Osteocyte (in vitro differentiated cells): ENCODE measurements around the gene NPNT. TPM values are rescaled to one million over a fixed set of nuclear protein-coding genes. Genes with fewer than 3 reads are reported as not detected.
A peak's percentile ranks its signal among the peaks of the same experiment; 100 is the strongest.
"Not testable (repeated sequence)": the region's sequence is repeated elsewhere in the genome, so short reads cannot be mapped to it uniquely, and the experiment has no call there.

Experiments used
- DNase-seq: peaks from one replicate; pipeline ENCODE4 v3.0.0; 2021; ENCODE audit warnings: mixed read lengths; ENCODE audit not compliant: unreplicated experiment; ENCODE audit errors: extremely low spot score
- H3K27ac Mint-ChIP-seq: one replicate; pipeline ENCODE4 v1.8.0; 2021; ENCODE audit warnings: mild to moderate bottlenecking, mixed read lengths; ENCODE audit not compliant: unreplicated experiment
- H3K27me3 Mint-ChIP-seq: one replicate; pipeline ENCODE4 v1.8.0; 2021; ENCODE audit warnings: mixed read lengths; ENCODE audit not compliant: unreplicated experiment
- H3K36me3 Mint-ChIP-seq: one replicate; pipeline ENCODE4 v1.8.0; 2021; ENCODE audit warnings: mixed read lengths; ENCODE audit not compliant: unreplicated experiment
- H3K4me1 Mint-ChIP-seq: one replicate; pipeline ENCODE4 v1.8.0; 2021; ENCODE audit warnings: mixed read lengths; ENCODE audit not compliant: unreplicated experiment
- H3K4me3 Mint-ChIP-seq: one replicate; pipeline ENCODE4 v1.8.0; 2021; ENCODE audit warnings: mild to moderate bottlenecking, moderate library complexity, mixed read lengths; ENCODE audit not compliant: unreplicated experiment
- H3K9me3 Mint-ChIP-seq: one replicate; pipeline ENCODE4 v1.8.0; 2021; ENCODE audit warnings: mixed read lengths; ENCODE audit not compliant: unreplicated experiment
- long read RNA-seq: library from polyadenylated mRNA; unstranded; transcript quantifications from one replicate; pipeline ENCODE4 v2.0.0, GENCODE V29; 2021
- total RNA-seq: library from RNA; stranded (reverse); gene quantifications from 2 replicates; pipeline ENCODE4 v1.2.1, GENCODE V29; 2021
- TF ChIP-seq, protein P1 (sequence below): fragments of 200-600 bp; sonication (generic); IDR thresholded peaks from 2 replicates; pipeline ENCODE4 v1.5.0; 2021; ENCODE audit warnings: antibody characterized with exemption, mild to moderate bottlenecking, moderate library complexity

The NPNT gene, protein sequence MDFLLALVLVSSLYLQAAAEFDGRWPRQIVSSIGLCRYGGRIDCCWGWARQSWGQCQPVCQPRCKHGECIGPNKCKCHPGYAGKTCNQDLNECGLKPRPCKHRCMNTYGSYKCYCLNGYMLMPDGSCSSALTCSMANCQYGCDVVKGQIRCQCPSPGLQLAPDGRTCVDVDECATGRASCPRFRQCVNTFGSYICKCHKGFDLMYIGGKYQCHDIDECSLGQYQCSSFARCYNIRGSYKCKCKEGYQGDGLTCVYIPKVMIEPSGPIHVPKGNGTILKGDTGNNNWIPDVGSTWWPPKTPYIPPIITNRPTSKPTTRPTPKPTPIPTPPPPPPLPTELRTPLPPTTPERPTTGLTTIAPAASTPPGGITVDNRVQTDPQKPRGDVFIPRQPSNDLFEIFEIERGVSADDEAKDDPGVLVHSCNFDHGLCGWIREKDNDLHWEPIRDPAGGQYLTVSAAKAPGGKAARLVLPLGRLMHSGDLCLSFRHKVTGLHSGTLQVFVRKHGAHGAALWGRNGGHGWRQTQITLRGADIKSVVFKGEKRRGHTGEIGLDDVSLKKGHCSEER
- not detected in 2 replicates for total RNA-seq
- long read RNA-seq = 0 reads

DNA sequence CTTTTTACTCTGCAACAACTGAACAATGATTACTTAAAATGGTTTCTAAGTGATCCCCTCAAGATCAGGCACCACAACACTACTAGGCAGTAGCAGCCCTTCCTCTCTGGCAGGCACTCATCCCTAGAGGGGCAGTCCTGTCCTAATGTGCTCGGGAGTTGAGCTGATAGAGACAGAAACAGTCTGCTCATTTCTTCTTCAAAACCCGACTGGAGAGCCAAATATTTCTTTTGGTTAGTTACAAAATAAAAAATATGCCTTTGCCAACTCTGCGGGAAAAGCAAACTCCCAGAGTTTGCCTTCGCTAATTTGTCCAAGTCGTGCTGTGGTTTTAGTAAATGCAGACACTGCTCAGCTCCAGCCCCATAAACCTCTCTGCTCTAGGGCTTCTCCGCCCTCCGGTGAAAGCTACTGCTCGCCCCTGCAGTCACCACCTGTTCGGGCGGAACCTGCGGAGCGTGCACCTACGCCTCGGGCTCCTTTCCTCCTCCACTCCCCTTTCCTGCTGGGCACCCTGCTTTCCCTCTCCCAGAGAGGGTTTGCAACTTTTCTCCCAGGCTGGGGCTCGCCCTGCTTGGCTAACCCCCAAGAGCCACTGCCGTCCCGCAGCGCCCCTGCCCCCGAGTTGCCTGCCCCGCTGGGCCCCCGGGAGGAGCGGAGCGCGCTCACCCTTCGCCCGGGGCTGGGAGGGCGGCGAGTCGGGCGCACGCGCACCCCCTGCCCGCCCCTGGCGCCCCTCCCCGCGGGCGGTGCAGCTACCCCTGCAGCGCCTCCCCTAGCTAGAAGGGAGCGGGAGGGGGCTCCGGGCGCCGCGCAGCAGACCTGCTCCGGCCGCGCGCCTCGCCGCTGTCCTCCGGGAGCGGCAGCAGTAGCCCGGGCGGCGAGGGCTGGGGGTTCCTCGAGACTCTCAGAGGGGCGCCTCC lies at the start of gene NPNT:
Gene NPNT (plus strand): TSS at position 812 of the 923 bp plus-strand sequence. CDS start 182 bp downstream, outside the sequence.
- Mint-ChIP-seq H3K4me3 (peak within 1 kb of the TSS; percentile 68), H3K4me1 (peaks cover 14% of the 10 kb centered on the region), H3K27ac (no peak within 1 kb of the TSS), H3K36me3 (no peaks in the 10 kb centered on the region), H3K9me3 (no peaks in the 10 kb centered on the region), H3K27me3 (peaks cover 89% of the 10 kb centered on the region)
- DNase-seq = no peak
- TF ChIP-seq, protein P1, sequence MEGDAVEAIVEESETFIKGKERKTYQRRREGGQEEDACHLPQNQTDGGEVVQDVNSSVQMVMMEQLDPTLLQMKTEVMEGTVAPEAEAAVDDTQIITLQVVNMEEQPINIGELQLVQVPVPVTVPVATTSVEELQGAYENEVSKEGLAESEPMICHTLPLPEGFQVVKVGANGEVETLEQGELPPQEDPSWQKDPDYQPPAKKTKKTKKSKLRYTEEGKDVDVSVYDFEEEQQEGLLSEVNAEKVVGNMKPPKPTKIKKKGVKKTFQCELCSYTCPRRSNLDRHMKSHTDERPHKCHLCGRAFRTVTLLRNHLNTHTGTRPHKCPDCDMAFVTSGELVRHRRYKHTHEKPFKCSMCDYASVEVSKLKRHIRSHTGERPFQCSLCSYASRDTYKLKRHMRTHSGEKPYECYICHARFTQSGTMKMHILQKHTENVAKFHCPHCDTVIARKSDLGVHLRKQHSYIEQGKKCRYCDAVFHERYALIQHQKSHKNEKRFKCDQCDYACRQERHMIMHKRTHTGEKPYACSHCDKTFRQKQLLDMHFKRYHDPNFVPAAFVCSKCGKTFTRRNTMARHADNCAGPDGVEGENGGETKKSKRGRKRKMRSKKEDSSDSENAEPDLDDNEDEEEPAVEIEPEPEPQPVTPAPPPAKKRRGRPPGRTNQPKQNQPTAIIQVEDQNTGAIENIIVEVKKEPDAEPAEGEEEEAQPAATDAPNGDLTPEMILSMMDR = no peak

DNA sequence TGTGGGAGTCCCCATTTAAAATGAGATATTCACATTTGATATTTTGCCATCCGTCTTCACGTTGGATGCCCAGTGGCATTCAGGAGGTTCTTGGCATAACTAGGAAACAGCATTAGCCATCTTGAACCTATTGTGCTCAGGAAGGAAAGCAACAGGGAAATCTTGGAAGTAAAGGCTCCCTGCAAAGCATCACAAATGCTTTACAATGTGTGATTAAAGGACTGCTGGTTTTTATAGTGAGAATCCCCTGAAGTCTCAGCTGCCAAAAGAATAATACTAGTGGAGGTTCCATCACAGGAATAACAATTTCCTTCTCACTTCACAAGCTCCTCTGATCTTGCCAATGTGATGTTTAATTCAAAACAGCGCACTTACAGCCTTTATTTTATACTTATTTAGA lies 49.7 kb upstream of the NPNT start:
- H3K4me3 Mint-ChIP-seq = no peak overlapping the region
- H3K9me3 Mint-ChIP-seq = no peaks in the 10 kb centered on the region
- H3K27ac Mint-ChIP-seq = no peak overlapping the region
- no peaks in the 10 kb centered on the region for H3K27me3 Mint-ChIP-seq
- DNase-seq = no peak
- TF ChIP-seq, protein P1 = no peak
- peaks cover 4% of the 10 kb centered on the region for H3K36me3 Mint-ChIP-seq
- H3K4me1 Mint-ChIP-seq = peaks cover 15% of the 10 kb centered on the region

DNA sequence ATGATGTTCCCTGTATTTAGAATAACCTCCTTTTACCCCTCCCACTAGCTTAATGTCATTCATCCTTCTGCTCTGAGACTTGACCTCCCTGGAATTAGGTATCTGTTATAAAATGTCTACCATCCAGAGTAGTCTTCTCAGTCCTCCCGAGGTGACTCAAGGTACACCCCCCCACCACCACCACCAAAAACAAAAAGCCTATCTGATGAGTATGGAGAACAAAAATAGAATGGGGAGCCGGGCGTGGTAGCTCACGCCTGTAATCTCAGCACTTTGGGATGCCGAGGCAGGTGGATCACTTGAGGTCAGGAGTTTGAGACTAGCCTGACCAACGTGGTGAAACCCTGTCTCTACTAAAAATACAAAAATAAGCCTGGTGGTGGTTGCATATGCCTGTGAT lies 46.9 kb upstream of the NPNT start:
- not testable (repeated sequence) for H3K27ac Mint-ChIP-seq, H3K9me3 Mint-ChIP-seq, H3K36me3 Mint-ChIP-seq, DNase-seq, H3K27me3 Mint-ChIP-seq, H3K4me3 Mint-ChIP-seq
- peaks cover 11% of the 10 kb centered on the region for H3K4me1 Mint-ChIP-seq

DNA sequence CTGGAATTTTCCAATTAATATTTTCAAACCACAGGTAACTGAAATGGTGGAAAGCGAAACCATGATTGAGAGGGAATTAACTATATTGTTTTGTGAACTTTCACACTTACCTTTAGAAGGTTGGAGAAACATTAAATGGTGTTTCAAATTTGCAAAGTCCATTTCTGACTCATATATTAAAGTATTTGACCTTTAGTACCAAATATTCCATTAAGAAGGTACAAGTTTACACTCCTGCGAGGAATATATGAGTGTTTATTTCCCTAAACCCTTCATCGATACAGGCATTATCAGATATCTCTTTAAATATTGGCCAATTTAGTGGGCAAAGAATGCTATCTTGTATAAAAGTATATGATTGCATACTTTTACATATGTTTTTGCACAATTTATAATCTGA lies 44.1 kb upstream of the NPNT start:
- DNase-seq = no peak
- H3K4me3 Mint-ChIP-seq = no peak overlapping the region
- H3K36me3 Mint-ChIP-seq = peaks cover 13% of the 10 kb centered on the region
- TF ChIP-seq, protein P1 = no peak
- no peaks in the 10 kb centered on the region for H3K4me1 Mint-ChIP-seq
- no peak overlapping the region for H3K27ac Mint-ChIP-seq
- H3K9me3 Mint-ChIP-seq = peaks cover 22% of the 10 kb centered on the region
- no peaks in the 10 kb centered on the region for H3K27me3 Mint-ChIP-seq

DNA sequence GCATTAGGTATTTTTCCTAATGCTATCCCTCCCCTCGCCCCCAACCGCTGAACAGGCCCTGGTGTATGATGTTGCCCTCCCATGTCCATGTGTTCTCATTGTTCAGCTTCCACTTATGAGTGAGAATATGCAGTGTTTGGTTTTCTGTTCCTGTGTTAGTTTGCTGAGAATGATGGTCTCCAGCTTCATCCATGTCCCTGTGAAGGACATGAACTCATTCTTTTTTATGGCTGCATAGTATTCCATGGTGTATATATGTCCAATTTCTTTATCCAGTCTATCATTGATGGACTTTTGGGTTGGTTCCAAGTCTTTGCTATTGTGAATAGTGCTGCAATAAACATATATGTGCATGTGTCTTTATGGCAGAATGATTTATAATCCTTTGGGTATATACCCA lies 43.0 kb upstream of the NPNT start:
- peaks cover 29% of the 10 kb centered on the region for H3K9me3 Mint-ChIP-seq
- not testable (repeated sequence) for H3K4me3 Mint-ChIP-seq, H3K27ac Mint-ChIP-seq, H3K4me1 Mint-ChIP-seq, H3K27me3 Mint-ChIP-seq, DNase-seq
- H3K36me3 Mint-ChIP-seq = peaks cover 13% of the 10 kb centered on the region
